ENCODE measurements around the gene PGD. TPM values are rescaled to one million over a fixed set of nuclear protein-coding genes. Genes with fewer than 3 reads are reported as not detected.

PGD gene
- polyA plus RNA-seq, 1 donor from 2014 or later = 108 TPM

DNA sequence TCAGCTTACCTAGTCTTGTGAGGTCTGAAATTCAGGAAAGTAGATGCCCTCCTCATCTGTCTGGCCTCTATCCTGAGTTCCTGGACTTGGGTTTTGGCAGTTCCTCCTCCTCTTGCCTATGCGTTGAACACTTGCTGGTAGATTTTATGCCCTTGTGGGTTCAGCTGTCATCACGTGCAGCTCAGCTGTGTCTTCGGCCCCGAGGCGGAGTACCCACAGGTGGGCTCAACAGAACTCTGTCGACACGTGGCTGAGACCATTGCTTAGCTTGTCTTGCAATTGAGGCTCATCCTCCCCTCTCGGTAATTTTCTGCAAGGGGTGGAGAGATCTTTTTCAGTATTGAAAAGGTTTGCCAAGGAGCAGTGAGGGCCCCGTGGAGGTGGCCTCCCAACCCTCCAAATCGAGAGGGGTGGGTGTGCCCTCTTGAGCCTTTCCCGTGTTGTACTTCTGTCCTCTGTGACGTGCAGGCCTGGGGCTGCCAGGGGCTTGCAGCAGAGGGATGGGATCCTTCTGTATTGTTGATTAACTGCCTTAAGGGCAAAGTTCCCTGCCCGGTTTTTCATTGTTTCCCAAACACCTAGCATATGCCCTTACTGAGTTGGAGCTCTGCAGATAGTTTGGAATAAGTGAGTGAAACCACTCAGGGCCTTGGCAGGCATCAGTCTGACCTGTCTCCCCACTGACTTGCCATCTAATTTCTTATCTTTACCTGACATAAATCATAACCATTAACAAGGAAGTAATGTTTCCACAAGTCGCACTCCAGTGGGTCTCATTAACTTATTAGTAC is 34.2 kb downstream of the PGD start:
- no peak overlapping the region for H2AFZ ChIP-seq (ENCODE audit: low read depth, low read length)
- H3K79me2 ChIP-seq (replicated peaks; ENCODE audit: insufficient read depth, low read length) = peaks cover 5% of the 10 kb centered on the region
- peak overlapping the region; percentile 7 for H3K4me3 ChIP-seq (ENCODE audit: low read length)
- H3K9me3 ChIP-seq (ENCODE audit: low read length) = no peaks in the 10 kb centered on the region
- H3K27me3 ChIP-seq (ENCODE audit: insufficient read depth, low read depth, low read length) = no peaks in the 10 kb centered on the region
- TF ChIP-seq, protein P1, sequence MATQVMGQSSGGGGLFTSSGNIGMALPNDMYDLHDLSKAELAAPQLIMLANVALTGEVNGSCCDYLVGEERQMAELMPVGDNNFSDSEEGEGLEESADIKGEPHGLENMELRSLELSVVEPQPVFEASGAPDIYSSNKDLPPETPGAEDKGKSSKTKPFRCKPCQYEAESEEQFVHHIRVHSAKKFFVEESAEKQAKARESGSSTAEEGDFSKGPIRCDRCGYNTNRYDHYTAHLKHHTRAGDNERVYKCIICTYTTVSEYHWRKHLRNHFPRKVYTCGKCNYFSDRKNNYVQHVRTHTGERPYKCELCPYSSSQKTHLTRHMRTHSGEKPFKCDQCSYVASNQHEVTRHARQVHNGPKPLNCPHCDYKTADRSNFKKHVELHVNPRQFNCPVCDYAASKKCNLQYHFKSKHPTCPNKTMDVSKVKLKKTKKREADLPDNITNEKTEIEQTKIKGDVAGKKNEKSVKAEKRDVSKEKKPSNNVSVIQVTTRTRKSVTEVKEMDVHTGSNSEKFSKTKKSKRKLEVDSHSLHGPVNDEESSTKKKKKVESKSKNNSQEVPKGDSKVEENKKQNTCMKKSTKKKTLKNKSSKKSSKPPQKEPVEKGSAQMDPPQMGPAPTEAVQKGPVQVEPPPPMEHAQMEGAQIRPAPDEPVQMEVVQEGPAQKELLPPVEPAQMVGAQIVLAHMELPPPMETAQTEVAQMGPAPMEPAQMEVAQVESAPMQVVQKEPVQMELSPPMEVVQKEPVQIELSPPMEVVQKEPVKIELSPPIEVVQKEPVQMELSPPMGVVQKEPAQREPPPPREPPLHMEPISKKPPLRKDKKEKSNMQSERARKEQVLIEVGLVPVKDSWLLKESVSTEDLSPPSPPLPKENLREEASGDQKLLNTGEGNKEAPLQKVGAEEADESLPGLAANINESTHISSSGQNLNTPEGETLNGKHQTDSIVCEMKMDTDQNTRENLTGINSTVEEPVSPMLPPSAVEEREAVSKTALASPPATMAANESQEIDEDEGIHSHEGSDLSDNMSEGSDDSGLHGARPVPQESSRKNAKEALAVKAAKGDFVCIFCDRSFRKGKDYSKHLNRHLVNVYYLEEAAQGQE (IDR thresholded peaks at IDR 0.05; ENCODE audit: borderline replicate concordance) = no peak
- TF ChIP-seq, protein P2, sequence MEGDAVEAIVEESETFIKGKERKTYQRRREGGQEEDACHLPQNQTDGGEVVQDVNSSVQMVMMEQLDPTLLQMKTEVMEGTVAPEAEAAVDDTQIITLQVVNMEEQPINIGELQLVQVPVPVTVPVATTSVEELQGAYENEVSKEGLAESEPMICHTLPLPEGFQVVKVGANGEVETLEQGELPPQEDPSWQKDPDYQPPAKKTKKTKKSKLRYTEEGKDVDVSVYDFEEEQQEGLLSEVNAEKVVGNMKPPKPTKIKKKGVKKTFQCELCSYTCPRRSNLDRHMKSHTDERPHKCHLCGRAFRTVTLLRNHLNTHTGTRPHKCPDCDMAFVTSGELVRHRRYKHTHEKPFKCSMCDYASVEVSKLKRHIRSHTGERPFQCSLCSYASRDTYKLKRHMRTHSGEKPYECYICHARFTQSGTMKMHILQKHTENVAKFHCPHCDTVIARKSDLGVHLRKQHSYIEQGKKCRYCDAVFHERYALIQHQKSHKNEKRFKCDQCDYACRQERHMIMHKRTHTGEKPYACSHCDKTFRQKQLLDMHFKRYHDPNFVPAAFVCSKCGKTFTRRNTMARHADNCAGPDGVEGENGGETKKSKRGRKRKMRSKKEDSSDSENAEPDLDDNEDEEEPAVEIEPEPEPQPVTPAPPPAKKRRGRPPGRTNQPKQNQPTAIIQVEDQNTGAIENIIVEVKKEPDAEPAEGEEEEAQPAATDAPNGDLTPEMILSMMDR (IDR thresholded peaks at IDR 0.05; ENCODE audit: poor library complexity, severe bottlenecking) = no peak
- TF ChIP-seq EP300 (conservative IDR thresholded peaks at IDR 0.05; ENCODE audit: poor library complexity, severe bottlenecking) = no peak
- TF ChIP-seq MXI1 (conservative IDR thresholded peaks at IDR 0.05; ENCODE audit: poor library complexity, severe bottlenecking) = no peak
- TF ChIP-seq RAD21 (conservative IDR thresholded peaks at IDR 0.05) = no peak
- TF ChIP-seq POLR2AphosphoS5 (IDR thresholded peaks at IDR 0.05) = no peak
- TF ChIP-seq TAF1 (IDR thresholded peaks at IDR 0.05; ENCODE audit: low read depth) = no peak
- TF ChIP-seq SMC3 (conservative IDR thresholded peaks at IDR 0.05; ENCODE audit: poor library complexity) = no peak
- no peak for TF ChIP-seq EZH2 (IDR thresholded peaks at IDR 0.05; ENCODE audit: borderline replicate concordance, insufficient read depth, low read length, poor library complexity, severe bottlenecking)
- H3K9ac ChIP-seq (ENCODE audit: low read length) = no peak overlapping the region
- no peaks in the 10 kb centered on the region for H3K36me3 ChIP-seq (ENCODE audit: insufficient read depth, low read length)
- H4K20me1 ChIP-seq (ENCODE audit: insufficient read depth) = no peaks in the 10 kb centered on the region
- no peak overlapping the region for H3K4me2 ChIP-seq (ENCODE audit: low read length)
- H3K27ac ChIP-seq (ENCODE audit: low read length) = no peak overlapping the region
- no peaks in the 10 kb centered on the region for H3F3A ChIP-seq (ENCODE audit: insufficient read depth, low read length, poor library complexity, severe bottlenecking)
- H3K9me2 ChIP-seq (ENCODE audit: insufficient read depth, low read length) = no peaks in the 10 kb centered on the region

DNA sequence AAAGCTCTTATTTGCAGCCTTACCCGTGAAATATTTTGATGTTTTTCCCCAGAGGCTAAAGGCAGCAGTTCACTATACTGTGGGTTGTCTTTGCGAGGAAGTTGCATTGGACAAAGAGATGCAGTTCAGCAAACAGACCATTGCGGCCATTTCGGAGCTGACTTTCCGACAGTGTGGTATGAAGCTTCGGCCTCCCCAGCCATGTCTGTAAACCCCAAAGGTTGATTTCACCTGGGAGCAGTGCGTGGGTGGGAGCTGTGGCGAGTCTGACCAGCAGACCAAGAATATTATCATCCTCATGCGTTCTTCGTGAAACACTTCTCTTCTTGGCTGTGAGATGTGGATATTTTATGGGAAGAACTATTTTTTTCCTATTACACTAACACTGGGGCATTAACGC is 34.9 kb downstream of the PGD start:
- Histone ChIP-seq H3K9ac (ENCODE audit: low read length) (no peak overlapping the region), H3K4me3 (ENCODE audit: low read length) (no peak overlapping the region), H3K9me3 (ENCODE audit: low read length) (no peaks in the 10 kb centered on the region), H3K36me3 (ENCODE audit: insufficient read depth, low read length) (no peaks in the 10 kb centered on the region), H3K27ac (ENCODE audit: low read length) (no peak overlapping the region), H3K27me3 (ENCODE audit: insufficient read depth, low read depth, low read length) (no peaks in the 10 kb centered on the region), H2AFZ (ENCODE audit: low read depth, low read length) (no peak overlapping the region), H3K9me2 (ENCODE audit: insufficient read depth, low read length) (no peaks in the 10 kb centered on the region), H3K79me2 (replicated peaks; ENCODE audit: insufficient read depth, low read length) (peaks cover 5% of the 10 kb centered on the region), H3F3A (ENCODE audit: insufficient read depth, low read length, poor library complexity, severe bottlenecking) (no peaks in the 10 kb centered on the region), H3K4me2 (ENCODE audit: low read length) (no peak overlapping the region), H4K20me1 (ENCODE audit: insufficient read depth) (no peaks in the 10 kb centered on the region)
- TF ChIP-seq POLR2AphosphoS5 (IDR thresholded peaks at IDR 0.05) (no peak), EZH2 (IDR thresholded peaks at IDR 0.05; ENCODE audit: borderline replicate concordance, insufficient read depth, low read length, poor library complexity, severe bottlenecking) (no peak), TAF1 (IDR thresholded peaks at IDR 0.05; ENCODE audit: low read depth) (no peak), RAD21 (conservative IDR thresholded peaks at IDR 0.05) (no peak), EP300 (conservative IDR thresholded peaks at IDR 0.05; ENCODE audit: poor library complexity, severe bottlenecking) (no peak), SMC3 (conservative IDR thresholded peaks at IDR 0.05; ENCODE audit: poor library complexity) (no peak), MXI1 (conservative IDR thresholded peaks at IDR 0.05; ENCODE audit: poor library complexity, severe bottlenecking) (no peak)
- TF ChIP-seq, protein P1 (IDR thresholded peaks at IDR 0.05; ENCODE audit: borderline replicate concordance) = no peak
- TF ChIP-seq, protein P2 (IDR thresholded peaks at IDR 0.05; ENCODE audit: poor library complexity, severe bottlenecking) = no peak

All from neural cell (in vitro differentiated cells).